GM12801 (cell line): ENCODE results near the gene ACP6.

ENCODE experiments used
- CTCF ChIP-seq: IDR thresholded peaks from one replicate; pipeline ENCODE4 v1.5.1; 2011; ENCODE audit warnings: control low read depth; ENCODE audit not compliant: insufficient read length; ENCODE audit errors: extremely low read depth

The ACP6 gene

GRCh38 chr1:147669469-147670318, 630 bp downstream of the ACP6 start:
- TF ChIP-seq CTCF = no peak

- no peak for TF ChIP-seq CTCF
These were observed 4.8 kb downstream of the ACP6 start for GRCh38 chr1:147665521-147665920.

GRCh38 chr1:147664206-147664605, 6.1 kb downstream of the ACP6 start:
- no peak for TF ChIP-seq CTCF

- TF ChIP-seq CTCF = no peak
These were observed 15.8 kb downstream of the ACP6 start for GRCh38 chr1:147654511-147654910.

GRCh38 chr1:147652306-147652705, 18.0 kb downstream of the ACP6 start:
- no peak for TF ChIP-seq CTCF

GRCh38 chr1:147651466-147651865, 18.9 kb downstream of the ACP6 start:
- TF ChIP-seq CTCF = no peak

- no peak for TF ChIP-seq CTCF
These were observed 21.4 kb downstream of the ACP6 start for GRCh38 chr1:147648933-147649332.
